OCI-LY1 (cell line): Measurements from ENCODE around the gene RAI1.

Experiments used
- EZH2 ChIP-seq: fragments of 200-600 bp; sonication (generic), shearing (Covaris generic); IDR thresholded peaks from 2 replicates; pipeline ENCODE4 v1.8.0; 2017; ENCODE audit warnings: borderline replicate concordance, mixed run types, mild to moderate bottlenecking, antibody characterized with exemption, low read length, moderate library complexity, mixed read lengths
- TF ChIP-seq, protein P1 (sequence below): fragments of 200-600 bp; sonication (generic), shearing (Covaris generic); IDR thresholded peaks from 2 replicates; pipeline ENCODE4 v1.5.1; 2017; ENCODE audit warnings: mild to moderate bottlenecking, antibody characterized with exemption, low read length, moderate library complexity, mixed read lengths

GRCh38 chr17:17667231-17667630 lies 14.0 kb upstream of the RAI1 start:
- TF ChIP-seq, protein P1, sequence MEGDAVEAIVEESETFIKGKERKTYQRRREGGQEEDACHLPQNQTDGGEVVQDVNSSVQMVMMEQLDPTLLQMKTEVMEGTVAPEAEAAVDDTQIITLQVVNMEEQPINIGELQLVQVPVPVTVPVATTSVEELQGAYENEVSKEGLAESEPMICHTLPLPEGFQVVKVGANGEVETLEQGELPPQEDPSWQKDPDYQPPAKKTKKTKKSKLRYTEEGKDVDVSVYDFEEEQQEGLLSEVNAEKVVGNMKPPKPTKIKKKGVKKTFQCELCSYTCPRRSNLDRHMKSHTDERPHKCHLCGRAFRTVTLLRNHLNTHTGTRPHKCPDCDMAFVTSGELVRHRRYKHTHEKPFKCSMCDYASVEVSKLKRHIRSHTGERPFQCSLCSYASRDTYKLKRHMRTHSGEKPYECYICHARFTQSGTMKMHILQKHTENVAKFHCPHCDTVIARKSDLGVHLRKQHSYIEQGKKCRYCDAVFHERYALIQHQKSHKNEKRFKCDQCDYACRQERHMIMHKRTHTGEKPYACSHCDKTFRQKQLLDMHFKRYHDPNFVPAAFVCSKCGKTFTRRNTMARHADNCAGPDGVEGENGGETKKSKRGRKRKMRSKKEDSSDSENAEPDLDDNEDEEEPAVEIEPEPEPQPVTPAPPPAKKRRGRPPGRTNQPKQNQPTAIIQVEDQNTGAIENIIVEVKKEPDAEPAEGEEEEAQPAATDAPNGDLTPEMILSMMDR: no peak
- TF ChIP-seq EZH2: no peak
